HS-5 (cell line): ENCODE measurements around the gene PAOX.
"Not testable (repeated sequence)": the region's sequence is repeated elsewhere in the genome, so short reads cannot be mapped to it uniquely, and the experiment has no call there.

ENCODE experiments used
- DNase-seq: peaks from one replicate; pipeline ENCODE4 v3.0.0-alpha.2; 2012; ENCODE audit warnings: low read depth

The PAOX gene

DNA sequence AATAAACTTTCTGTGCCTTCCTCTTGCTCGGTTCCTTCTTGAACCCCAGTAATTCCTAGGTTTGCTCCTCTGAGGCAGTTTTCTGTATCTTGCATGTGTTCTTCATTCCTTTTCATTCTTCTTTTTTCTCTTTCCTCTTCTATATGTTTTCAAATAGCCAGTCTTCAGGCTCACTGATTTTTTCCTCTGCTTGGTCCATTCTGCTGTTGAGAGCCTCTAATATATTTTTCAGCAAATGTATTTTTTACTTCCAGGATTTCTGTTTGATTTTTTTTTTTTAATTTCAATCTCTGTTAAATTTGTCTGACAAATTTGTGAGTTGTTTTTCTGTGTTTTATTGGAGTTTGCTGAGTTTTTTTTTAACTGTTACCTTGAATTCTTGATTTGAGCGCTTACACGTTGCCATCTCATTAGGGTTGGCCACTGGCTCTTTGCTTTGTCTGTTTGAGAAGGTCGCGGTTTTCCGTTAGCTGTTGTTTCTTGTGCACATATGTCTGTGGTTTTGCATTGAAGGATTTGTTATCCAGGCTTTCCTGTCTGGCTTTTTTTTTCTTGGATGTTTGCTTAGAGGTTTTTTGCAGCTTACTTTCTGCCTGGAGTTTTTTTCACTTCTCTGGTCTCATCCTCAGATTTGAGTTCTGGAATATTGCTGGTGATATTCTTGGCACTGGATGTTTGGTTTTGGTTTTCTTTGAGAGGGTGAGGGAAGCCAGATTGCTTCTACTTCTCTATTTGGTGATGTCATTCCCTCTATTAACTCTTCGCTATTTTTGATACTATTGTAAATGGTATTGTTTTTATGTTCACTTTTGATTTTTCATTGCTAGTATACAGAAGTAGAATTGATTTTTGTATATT, 32.7 kb downstream of the PAOX start:
- no peak for DNase-seq

DNA sequence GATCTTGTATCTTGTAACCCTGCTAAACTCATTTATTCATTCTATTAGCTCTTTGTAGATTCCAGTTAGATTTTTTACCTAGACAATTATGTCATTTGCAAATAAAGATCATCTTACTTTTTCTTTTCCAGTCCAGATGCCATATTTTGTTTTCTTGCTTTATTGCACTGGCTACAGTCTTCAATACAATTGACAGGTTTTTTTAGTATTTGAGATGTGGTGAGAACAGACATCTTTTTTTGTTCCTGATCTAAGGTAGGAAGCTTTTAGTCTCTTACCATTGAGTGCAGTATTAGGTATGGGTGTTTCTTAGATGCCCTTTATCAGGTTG, 33.3 kb downstream of the PAOX start:
- DNase-seq, result no peak

- not testable (repeated sequence) for DNase-seq
These were observed 35.3 kb downstream of the PAOX start for GRCh38 chr10:133414401-133414800.

DNA sequence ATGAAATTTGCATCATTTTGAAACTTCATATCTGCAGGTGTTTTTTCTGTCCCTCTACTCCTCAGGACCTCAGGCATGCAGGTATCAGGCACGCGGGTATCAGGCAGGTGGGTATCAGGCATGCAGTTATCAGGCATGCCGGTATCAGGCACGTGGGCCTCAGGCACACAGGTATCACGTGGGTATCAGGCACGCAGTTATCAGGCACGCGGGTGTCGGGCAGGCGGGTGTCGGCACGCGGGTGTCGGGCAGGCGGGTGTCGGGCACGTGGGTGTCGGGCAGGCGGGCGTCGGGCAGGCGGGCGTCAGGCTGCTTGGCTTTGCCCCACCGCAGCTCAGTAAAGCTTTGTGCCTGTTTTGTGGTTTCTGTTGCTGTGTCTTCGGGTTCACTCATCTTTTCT, 36.7 kb downstream of the PAOX start:
- DNase-seq, result no peak

DNA sequence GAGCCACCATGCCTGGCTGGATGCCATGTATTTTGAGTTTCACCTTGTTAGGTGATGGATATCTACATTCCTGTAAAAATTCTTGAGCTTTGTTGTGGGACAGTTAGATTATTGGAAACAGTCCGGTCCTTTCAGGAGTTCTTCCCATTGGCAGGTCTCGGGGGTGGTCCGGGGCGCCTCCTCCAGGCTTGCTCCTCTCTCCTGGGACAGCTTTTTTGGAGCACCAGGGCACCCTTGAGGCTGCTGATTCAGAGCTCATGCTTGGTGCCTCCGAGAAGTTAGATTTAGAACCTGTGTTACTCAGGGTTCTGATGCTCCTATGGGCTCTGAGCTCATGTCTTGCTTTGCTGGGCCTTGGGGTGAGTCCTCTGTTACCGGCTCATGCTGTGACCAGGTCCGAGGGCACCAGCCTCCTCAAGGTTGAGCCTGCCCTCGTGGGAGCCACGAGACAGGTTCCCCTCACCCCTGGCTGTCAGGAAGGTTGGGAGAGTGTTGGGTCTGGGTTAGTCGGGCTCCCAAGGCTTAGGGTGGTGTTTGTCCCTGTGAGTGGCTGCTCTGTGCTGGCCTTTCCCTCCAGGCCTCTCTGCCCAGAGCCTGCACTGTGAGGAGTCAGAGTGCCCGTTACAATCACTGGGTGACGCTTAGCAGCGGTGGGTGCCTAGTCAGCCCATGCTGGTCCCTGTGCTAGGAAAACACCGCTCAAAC, 39.4 kb downstream of the PAOX start:
- no peak for DNase-seq

GRCh38 chr10:133419211-133419950, 40.3 kb downstream of the PAOX start:
- DNase-seq, result no peak

DNA sequence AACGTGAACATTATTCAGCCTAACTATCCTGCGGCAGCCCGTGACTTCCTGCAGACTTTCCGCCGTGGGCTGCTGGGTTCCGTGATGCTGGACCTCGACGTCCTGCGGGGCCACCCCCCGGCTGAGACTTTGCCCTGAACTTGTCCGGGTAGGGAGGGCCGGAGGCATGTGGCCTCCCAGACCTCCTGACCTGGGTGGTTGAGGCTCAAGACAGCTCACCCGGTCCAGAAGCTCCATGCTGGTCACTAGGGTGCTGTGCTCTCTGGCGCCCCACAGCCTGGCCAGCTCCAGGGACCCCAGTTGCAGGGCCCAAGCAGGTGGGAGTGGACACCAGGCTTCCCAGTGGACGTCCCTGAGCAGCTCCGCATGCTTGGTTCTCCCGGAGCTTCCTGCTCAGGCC, 41.0 kb downstream of the PAOX start:
- DNase-seq, result no peak

DNA sequence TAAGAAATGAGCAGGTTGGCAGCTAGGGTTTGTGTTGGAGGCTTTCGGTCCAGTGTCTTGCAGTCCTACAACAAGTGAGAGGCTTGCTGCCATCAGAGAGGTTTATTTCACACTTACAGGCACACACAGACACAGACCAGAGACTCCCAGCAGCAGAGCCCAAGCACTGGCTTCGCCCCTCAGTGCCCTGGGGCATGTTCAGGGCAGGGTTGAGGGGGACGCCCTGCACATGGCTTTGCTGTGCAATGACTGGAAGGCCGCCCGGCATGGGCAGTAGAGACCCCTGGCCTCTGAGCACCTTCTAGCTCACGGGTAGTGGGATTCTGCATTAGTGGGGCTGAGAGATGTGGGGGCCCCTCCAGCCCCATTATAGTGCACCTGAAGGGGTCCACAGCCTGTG, 41.5 kb downstream of the PAOX start:
- DNase-seq, result no peak

GRCh38 chr10:133421336-133422222, 42.5 kb downstream of the PAOX start:
- DNase-seq, result no peak

- DNase-seq, result no peak
These were observed 43.3 kb downstream of the PAOX start for GRCh38 chr10:133422223-133422806.

DNA sequence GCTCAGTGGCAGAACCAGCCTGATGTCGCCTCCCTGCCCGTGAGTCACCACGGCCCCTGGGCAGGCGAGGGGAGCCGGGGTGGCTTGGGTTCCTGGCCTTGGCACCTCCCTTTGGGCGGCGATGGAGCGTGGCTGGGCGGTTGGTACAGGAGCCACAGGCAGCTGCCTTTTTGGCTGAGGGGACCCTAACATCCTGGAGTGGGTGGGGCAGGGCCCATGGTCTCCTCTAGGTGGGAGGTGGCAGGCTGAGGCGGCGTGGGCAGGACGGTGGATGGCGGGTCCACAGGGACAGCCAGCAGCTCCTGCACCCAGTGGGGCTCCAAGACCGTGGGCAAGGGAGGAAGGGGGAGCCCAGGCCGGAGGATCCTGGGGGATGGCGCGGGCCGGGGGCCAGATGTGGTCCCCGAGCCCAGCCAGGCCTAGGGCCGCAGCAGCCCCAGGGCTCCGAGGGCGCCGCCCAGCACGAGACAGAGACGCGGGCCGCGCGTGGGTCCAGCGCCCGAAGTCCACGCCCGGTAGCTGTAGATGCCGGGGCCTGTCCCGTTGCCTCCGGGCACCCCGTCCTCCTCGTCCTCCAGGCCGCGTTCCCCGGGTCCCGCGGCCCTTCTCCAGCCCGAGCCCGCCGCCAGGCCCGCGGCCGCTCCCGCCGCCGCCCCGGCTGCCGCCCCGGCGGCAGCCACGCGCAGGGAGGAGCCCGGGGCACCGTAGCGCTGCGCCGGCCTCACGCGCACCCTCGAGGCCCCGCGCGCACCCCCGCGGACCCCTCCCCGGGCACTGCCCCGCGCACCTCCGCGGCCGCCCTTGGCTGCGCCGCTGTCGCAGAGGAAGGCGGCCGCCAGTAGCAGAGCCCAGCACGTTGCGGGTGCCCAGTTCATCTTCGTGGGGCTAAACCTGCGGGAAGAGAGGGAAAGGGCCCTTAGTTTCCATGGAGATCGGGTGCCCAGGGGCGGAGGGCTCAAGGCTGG, 44.0 kb downstream of the PAOX start:
- DNase-seq, result no peak

- DNase-seq, result not testable (repeated sequence)
These were observed 45.0 kb downstream of the PAOX start for GRCh38 chr10:133424102-133424501.

GRCh38 chr10:133424601-133425000, 45.5 kb downstream of the PAOX start, which contains the start of gene SPRN:
Gene SPRN, minus strand, starts transcription at chr10:133424625. Its CDS starts 944 bp downstream, at chr10:133423681.
- not testable (repeated sequence) for DNase-seq

- DNase-seq, result not testable (repeated sequence)
These were observed 50.5 kb downstream of the PAOX start for GRCh38 chr10:133429571-133429970.

DNA sequence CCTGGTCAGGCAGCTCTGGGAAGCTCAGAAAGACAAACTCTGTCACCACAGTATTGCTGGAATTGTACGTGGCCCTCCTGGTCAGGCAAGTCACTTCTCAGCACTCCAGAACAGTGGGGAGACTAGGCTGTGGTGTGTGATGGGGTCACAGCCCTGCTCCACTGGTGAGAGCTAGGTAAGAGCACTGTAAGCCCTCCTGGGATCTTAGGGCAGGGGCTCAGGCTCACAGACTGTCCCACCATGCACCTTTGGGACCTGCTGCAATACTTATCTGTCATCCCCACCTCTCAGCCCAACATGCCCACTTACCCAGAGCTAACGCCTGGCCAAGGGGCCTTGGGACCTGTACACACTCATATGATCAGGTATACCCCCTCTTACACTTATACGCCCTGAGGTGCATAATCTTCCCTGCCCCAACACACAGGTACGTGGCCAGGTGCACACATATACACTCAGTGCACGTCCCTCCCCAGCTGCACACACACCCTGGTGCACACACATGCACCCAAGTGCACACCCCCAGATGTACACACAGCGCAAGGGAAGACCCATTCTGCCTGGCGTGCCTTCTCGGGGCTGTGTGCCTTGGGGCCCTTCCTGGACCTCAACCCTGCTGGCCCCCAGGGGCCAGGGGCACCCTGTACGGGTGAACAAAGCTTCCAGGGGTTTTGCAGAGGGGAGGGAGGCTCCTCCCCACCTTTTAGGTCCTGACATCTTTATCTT, 53.0 kb downstream of the PAOX start:
- DNase-seq, result not testable (repeated sequence)

DNA sequence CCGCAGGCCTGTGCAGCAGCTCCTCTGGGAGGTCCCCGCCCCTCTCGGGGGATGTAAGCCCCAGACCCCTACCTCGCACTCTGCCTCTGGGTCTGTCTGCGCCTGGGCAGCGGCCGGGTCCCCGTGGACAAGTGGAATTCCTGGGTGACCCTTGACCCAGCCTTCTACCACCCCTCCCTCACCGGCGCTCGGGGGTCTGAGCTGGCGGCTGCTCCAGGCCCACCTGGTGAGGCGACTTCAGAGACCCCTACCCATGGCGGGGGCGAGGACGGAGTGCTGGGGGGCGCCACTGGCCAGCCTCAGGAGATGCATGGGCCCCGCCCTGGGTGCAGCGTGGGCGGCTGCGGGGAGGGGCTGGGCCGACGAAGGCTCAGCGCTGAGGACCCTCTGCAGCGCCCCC, 53.7 kb downstream of the PAOX start:
- not testable (repeated sequence) for DNase-seq

GRCh38 chr10:133438711-133439273, 59.7 kb downstream of the PAOX start:
- DNase-seq, result no peak

DNA sequence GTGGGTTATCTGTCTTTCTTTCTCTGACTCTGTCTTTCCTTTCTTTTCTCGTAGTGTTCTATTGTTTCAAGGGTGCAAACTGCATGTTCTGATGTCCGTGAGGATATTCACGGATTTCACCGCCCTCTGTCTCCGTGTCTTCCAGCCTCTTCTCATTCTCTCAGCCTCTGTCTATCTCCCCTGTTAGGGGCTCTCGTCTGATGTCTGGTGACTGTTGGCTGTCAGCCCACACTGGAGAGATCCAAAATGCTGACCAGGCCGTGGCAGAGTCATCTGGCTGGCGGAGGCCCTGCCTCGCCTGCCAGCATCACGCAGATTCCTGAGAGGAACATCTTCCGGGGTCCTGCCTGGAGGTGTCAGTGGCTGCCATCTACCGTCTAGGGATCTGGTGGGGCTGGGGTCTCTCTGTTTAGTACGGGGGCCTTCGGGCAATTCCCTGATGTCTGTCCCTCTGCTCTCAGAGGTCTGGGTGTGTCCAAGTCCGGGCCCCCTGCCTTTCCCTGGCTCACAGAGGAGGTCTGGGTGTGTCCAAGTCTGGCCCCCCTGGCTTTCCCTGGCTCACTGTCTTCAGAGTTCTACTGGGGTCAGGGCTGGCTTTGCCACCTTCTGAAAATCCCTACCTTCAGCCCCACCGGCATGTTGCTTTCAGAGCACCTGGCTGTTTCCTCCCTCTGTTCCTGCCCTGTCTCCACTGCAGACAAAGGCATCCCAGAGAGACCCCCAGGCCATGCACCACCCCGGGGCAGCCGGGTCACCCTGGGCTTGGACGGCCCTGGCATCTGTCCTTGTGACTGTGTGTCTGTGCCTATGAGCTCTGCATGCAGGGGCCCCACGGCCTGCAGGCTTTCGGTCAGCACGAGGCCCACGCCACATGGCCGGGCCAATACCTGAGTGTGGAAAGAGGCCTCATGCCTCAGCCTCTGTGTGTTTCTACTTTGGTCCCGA, 60.7 kb downstream of the PAOX start:
- DNase-seq, result no peak
